HG02852 (cell line): ENCODE data around the gene IGFBP2.

ENCODE experiments used
- ATAC-seq: cut with Tn5 transposase; IDR thresholded peaks from one replicate; pipeline ENCODE4 v1.9.1; 2021; ENCODE audit warnings: mild to moderate bottlenecking, moderate library complexity; ENCODE audit not compliant: unreplicated experiment

IGFBP2 gene

GRCh38 chr2:216700088-216700567 lies 66.9 kb downstream of the IGFBP2 start:
- no peak for ATAC-seq

GRCh38 chr2:216700781-216701180 lies 67.6 kb downstream of the IGFBP2 start:
- no peak for ATAC-seq

GRCh38 chr2:216701544-216701943 lies 68.3 kb downstream of the IGFBP2 start:
- no peak for ATAC-seq

DNA sequence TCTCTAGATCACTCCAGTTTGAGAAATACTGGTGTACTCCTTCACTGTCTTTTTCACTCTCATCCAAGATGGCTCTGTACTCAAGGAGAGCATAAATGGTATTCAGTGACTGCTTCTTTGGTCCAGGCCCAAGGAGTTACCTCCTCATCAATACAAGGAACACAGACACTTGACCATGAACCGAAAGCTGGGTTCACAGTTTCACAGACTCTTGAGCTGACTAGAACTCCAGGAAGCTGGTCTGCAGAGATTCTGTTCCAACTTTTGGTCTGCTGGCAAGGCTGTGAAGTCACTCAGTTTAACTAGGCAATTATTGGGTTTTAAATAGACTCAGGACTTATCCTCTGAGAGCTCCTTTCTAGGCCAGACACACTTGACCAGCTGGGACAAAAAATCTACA lies 69.5 kb downstream of the IGFBP2 start:
- ATAC-seq = no peak

- no peak for ATAC-seq
These were observed 77.5 kb downstream of the IGFBP2 start for GRCh38 chr2:216710551-216711301.

DNA sequence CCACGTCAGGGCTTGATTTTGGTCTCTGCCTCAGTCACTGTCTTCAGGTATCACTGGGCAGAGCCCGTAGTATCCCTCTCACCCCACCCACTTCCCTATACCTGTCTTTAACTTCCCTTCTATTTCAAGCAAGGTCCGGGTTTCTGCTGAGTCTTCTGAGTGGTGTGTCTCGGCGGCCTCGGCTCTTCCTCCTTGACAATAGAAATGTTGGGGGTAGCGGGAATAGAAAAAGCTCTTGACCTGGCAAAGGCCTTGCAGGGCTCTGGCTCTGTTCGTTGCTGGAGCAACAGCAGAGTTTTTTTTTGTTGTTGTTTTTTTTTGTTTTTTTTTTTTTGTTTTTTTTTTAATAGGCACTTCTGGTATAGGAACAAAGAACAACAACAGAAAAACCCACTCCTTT lies 78.1 kb downstream of the IGFBP2 start:
- ATAC-seq = no peak

DNA sequence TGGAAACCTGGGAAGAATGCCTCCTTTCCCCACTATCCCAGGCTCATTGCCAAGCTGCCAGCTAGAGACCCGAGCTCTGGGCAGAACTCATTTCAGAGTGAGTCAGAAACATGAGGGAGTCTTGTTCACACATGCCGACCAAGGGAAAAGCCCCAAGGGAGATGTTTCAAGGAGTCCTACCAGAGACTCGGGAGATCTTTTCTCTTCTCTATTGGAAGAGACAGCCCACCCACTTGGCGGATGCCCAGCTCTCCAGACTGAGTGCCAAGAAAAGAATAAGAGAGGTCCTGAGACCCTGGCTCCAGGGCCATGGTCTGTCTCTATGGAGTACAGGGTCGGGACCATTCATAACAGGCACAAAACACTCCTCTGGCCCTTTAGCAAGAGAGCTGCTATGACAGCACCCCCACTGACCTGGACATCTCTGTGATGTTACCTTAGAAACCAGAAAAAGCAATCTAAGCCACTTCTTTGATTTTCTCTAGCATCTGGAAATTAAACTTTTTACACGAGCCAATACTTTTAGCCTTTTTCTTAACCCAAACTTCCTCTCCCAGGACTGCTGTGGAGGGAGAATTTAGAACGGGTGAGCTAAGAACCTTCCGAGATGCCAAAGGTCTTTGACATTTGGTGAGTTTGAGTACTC lies 80.6 kb downstream of the IGFBP2 start:
- ATAC-seq = no peak
